Spleen (tissue), 7 donors: ENCODE data around the gene INO80C.

Experiments
- POLR2A ChIP-seq, 3 donors: fragments of 450-650 bp; IDR thresholded peaks; one replicate each; pipeline ENCODE4 v1.5.1; 2017; ENCODE audit warnings: antibody characterized with exemption in 3 of 3, mild to moderate bottlenecking in 1 of 3
- POLR2AphosphoS5 ChIP-seq, 3 donors: sonication (generic); formaldehyde crosslinking; IDR thresholded peaks; one replicate each; pipeline ENCODE4 v1.5.1; 2017; ENCODE audit warnings: antibody characterized with exemption in 3 of 3
- TF ChIP-seq, protein P1 (sequence below), 11 experiments: fragments of 200-600 bp in 7 of 11; fragments of 450-650 bp in 4 of 11; sonication (generic) in 4 of 11; IDR thresholded peaks in 8 of 11; conservative IDR thresholded peaks in 3 of 11; 1 replicate in 7 of 11; 2 replicates in 4 of 11; pipeline versions ENCODE4 v1.4.0 to v1.8.0; 2016 to 2021; ENCODE audit warnings: antibody characterized with exemption in 11 of 11, inconsistent platforms in 4 of 11, mild to moderate bottlenecking in 1 of 11
- donor health status: DM: no; HTN: no; CAD: no; lungs with moderate emphysema.
- donor health status: DM: no; HTN: no; CAD: no.
- donor health status: DM: no; HTN: no; CAD: no.

DNA sequence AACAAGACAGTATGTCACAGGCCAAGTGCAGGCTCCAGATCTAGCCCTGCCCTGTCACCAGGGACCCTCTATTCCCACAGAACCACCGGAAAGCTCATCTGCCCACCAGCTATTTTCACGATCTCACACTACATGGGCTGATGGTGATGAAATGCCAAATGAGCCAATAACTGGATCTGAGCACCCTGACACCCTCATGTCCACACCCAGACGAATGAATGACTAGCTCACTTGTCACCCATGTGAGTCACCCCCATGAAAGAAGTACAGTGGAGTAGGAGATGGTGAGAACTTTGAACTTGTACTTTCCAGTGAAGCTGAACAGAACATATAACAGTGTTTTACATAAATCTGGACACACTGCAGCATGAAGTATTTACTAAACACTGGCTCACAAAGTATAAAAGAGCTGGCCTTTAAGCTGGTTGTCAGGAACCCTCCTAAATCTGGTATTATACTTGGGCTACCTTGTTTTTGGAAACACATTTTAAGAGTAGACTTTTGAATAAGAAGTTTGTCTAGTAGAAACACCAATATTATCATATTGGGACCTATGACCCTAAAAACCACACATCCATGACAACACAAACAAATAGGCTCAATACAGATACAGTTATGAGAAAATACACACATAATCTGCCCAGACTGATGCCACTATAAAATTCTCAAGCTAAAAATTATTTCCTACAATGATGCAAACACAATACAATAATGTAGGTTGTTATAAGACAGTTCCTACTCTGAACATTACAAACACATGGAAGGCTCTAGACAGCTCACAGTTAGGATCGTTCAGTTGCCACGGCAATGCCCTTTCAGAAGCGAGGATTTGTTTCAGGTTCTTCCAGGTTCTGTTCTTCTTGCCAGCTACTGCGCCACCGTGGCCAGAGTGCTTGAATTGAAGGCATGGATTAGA, 19.0 kb downstream of the INO80C start:
- no peak for TF ChIP-seq POLR2A (IDR thresholded peaks at IDR 0.05)
- TF ChIP-seq POLR2AphosphoS5 (IDR thresholded peaks at IDR 0.05) = no peak
- TF ChIP-seq, protein P1, sequence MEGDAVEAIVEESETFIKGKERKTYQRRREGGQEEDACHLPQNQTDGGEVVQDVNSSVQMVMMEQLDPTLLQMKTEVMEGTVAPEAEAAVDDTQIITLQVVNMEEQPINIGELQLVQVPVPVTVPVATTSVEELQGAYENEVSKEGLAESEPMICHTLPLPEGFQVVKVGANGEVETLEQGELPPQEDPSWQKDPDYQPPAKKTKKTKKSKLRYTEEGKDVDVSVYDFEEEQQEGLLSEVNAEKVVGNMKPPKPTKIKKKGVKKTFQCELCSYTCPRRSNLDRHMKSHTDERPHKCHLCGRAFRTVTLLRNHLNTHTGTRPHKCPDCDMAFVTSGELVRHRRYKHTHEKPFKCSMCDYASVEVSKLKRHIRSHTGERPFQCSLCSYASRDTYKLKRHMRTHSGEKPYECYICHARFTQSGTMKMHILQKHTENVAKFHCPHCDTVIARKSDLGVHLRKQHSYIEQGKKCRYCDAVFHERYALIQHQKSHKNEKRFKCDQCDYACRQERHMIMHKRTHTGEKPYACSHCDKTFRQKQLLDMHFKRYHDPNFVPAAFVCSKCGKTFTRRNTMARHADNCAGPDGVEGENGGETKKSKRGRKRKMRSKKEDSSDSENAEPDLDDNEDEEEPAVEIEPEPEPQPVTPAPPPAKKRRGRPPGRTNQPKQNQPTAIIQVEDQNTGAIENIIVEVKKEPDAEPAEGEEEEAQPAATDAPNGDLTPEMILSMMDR (IDR thresholded peaks at IDR 0.05 in 8 of 11, conservative IDR thresholded peaks at IDR 0.05 in 3 of 11) = no peak
